Thyroid gland (tissue), 4 donors: Measurements from ENCODE around the gene CAMK1G.

Source experiments
- POLR2A ChIP-seq, 2 donors: fragments of 450-650 bp; IDR thresholded peaks; one replicate each; pipeline ENCODE4 v1.6.1; 2017; ENCODE audit warnings: antibody characterized with exemption in 2 of 2, mild to moderate bottlenecking in 2 of 2, moderate library complexity in 1 of 2
- TF ChIP-seq, protein P1 (sequence below), 6 experiments: fragments of 200-600 bp in 3 of 6; fragments of 450-650 bp in 3 of 6; sonication (generic) in 3 of 6; IDR thresholded peaks; one replicate each; pipeline ENCODE4 v1.5.1; 2016 to 2019; ENCODE audit warnings: antibody characterized with exemption in 6 of 6, mild to moderate bottlenecking in 2 of 6, inconsistent platforms in 1 of 6, moderate library complexity in 1 of 6

DNA sequence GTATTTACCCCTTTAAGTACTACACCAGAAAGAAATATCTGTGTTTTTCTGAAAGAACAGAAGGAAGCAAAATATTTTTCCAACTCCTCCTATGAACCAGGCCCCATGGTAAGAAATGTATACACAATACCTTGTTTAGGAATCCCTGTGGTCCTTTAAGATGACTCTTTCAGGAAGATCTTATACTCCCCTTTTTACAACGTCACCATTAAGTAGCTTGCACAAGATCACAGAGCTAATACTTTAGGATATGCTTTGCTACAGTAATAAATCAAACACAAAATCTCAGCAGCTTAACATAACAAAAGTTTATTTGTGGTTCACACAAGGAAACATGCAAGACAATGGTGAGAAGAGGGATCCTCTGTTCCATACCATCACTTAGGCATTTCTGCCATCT, 77.6 kb downstream of the CAMK1G start:
- TF ChIP-seq, protein P1, sequence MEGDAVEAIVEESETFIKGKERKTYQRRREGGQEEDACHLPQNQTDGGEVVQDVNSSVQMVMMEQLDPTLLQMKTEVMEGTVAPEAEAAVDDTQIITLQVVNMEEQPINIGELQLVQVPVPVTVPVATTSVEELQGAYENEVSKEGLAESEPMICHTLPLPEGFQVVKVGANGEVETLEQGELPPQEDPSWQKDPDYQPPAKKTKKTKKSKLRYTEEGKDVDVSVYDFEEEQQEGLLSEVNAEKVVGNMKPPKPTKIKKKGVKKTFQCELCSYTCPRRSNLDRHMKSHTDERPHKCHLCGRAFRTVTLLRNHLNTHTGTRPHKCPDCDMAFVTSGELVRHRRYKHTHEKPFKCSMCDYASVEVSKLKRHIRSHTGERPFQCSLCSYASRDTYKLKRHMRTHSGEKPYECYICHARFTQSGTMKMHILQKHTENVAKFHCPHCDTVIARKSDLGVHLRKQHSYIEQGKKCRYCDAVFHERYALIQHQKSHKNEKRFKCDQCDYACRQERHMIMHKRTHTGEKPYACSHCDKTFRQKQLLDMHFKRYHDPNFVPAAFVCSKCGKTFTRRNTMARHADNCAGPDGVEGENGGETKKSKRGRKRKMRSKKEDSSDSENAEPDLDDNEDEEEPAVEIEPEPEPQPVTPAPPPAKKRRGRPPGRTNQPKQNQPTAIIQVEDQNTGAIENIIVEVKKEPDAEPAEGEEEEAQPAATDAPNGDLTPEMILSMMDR (IDR thresholded peaks at IDR 0.05): no peak
- no peak for TF ChIP-seq POLR2A (IDR thresholded peaks at IDR 0.05)
